ENCODE results near the gene ITPRIP. TPM values are rescaled to one million over a fixed set of nuclear protein-coding genes. Genes with fewer than 3 reads are reported as not detected.

Gene ITPRIP
- total and polyA plus RNA-seq, 4 donors: 3.5 to 7.9 (median 6.0) TPM

GRCh38 chr10:104327745-104328645 is 10.3 kb downstream of the ITPRIP start:
- Histone ChIP-seq H3K4me3 (ENCODE audit: low read depth in 1 of 3, low read length in 3 of 3) (no peak overlapping the region), H3K9me3 (ENCODE audit: control insufficient read depth in 4 of 4, low read length in 3 of 4) (no peaks in the 10 kb centered on the region)
- DNase-seq (ENCODE audit: low spot score): no peak

GRCh38 chr10:104326991-104327610 is 11.2 kb downstream of the ITPRIP start:
- H3K27ac ChIP-seq (ENCODE audit: low read depth in 1 of 2, low read length in 2 of 2): peak overlapping the region in 1 of 2 donors; percentile 32
- no peak overlapping the region for H3K4me3 ChIP-seq (ENCODE audit: low read depth in 1 of 3, low read length in 3 of 3)
- no peak for DNase-seq (ENCODE audit: low spot score)
- H3K4me1 ChIP-seq (ENCODE audit: control insufficient read depth in 4 of 4, insufficient read depth in 4 of 4, low read length in 3 of 4): peaks cover 2 to 31% (median 15%) of the 10 kb centered on the region in 4 donors
- H3K36me3 ChIP-seq (ENCODE audit: control insufficient read depth in 4 of 4, insufficient read depth in 3 of 4, low read depth in 1 of 4, low read length in 3 of 4): no peaks in the 10 kb centered on the region
- H3K9me3 ChIP-seq (ENCODE audit: control insufficient read depth in 4 of 4, low read length in 3 of 4): no peaks in the 10 kb centered on the region
- no peaks in the 10 kb centered on the region for H3K27me3 ChIP-seq (ENCODE audit: control insufficient read depth in 4 of 4, insufficient read depth in 4 of 4, low read length in 3 of 4)
- 91% methylated on average over 9 of the region's 9 CpGs for WGBS
- no peak overlapping the region for H3K9ac ChIP-seq (ENCODE audit: low read depth in 1 of 2, low read length in 2 of 2)
- no peak for TF ChIP-seq GABPA (IDR thresholded peaks at IDR 0.05 in 1 of 2, conservative IDR thresholded peaks at IDR 0.05 in 1 of 2)
- TF ChIP-seq NR2F2 (IDR thresholded peaks at IDR 0.05): no peak

More at GRCh38 chr10:104327745-104328645, 10.3 kb downstream of the ITPRIP start:
- Histone ChIP-seq H3K27me3 (ENCODE audit: control insufficient read depth in 4 of 4, insufficient read depth in 4 of 4, low read length in 3 of 4) (no peaks in the 10 kb centered on the region), H3K9ac (ENCODE audit: low read depth in 1 of 2, low read length in 2 of 2) (no peak overlapping the region), H3K36me3 (ENCODE audit: control insufficient read depth in 4 of 4, insufficient read depth in 3 of 4, low read depth in 1 of 4, low read length in 3 of 4) (no peaks in the 10 kb centered on the region), H3K4me1 (ENCODE audit: control insufficient read depth in 4 of 4, insufficient read depth in 4 of 4, low read length in 3 of 4) (peaks cover 2 to 26% (median 13%) of the 10 kb centered on the region in 4 donors), H3K27ac (ENCODE audit: low read depth in 1 of 2, low read length in 2 of 2) (peak overlapping the region; percentile 32 to 69)
- no peak for TF ChIP-seq NR2F2 (IDR thresholded peaks at IDR 0.05)
- TF ChIP-seq, protein P1, sequence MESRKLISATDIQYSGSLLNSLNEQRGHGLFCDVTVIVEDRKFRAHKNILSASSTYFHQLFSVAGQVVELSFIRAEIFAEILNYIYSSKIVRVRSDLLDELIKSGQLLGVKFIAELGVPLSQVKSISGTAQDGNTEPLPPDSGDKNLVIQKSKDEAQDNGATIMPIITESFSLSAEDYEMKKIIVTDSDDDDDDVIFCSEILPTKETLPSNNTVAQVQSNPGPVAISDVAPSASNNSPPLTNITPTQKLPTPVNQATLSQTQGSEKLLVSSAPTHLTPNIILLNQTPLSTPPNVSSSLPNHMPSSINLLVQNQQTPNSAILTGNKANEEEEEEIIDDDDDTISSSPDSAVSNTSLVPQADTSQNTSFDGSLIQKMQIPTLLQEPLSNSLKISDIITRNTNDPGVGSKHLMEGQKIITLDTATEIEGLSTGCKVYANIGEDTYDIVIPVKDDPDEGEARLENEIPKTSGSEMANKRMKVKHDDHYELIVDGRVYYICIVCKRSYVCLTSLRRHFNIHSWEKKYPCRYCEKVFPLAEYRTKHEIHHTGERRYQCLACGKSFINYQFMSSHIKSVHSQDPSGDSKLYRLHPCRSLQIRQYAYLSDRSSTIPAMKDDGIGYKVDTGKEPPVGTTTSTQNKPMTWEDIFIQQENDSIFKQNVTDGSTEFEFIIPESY (IDR thresholded peaks at IDR 0.05): no peak
- TF ChIP-seq, protein P2, sequence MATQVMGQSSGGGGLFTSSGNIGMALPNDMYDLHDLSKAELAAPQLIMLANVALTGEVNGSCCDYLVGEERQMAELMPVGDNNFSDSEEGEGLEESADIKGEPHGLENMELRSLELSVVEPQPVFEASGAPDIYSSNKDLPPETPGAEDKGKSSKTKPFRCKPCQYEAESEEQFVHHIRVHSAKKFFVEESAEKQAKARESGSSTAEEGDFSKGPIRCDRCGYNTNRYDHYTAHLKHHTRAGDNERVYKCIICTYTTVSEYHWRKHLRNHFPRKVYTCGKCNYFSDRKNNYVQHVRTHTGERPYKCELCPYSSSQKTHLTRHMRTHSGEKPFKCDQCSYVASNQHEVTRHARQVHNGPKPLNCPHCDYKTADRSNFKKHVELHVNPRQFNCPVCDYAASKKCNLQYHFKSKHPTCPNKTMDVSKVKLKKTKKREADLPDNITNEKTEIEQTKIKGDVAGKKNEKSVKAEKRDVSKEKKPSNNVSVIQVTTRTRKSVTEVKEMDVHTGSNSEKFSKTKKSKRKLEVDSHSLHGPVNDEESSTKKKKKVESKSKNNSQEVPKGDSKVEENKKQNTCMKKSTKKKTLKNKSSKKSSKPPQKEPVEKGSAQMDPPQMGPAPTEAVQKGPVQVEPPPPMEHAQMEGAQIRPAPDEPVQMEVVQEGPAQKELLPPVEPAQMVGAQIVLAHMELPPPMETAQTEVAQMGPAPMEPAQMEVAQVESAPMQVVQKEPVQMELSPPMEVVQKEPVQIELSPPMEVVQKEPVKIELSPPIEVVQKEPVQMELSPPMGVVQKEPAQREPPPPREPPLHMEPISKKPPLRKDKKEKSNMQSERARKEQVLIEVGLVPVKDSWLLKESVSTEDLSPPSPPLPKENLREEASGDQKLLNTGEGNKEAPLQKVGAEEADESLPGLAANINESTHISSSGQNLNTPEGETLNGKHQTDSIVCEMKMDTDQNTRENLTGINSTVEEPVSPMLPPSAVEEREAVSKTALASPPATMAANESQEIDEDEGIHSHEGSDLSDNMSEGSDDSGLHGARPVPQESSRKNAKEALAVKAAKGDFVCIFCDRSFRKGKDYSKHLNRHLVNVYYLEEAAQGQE (IDR thresholded peaks at IDR 0.05): no peak
- TF ChIP-seq SP1 (IDR thresholded peaks at IDR 0.05): no peak
- TF ChIP-seq JUND (IDR thresholded peaks at IDR 0.05): no peak
- TF ChIP-seq RXRA (IDR thresholded peaks at IDR 0.05): no peak
- TF ChIP-seq YY1 (IDR thresholded peaks at IDR 0.05): no peak
- 59% methylated on average over 20 of the region's 20 CpGs for WGBS
